Activated CD4-positive, alpha-beta T cell treated with anti-CD3 and anti-CD28 coated beads for 36 hours (primary cell): ENCODE measurements around the gene KDM3A. TPM values are rescaled to one million over a fixed set of nuclear protein-coding genes. Genes with fewer than 3 reads are reported as not detected.
"Not testable (repeated sequence)": the region's sequence is repeated elsewhere in the genome, so short reads cannot be mapped to it uniquely, and the experiment has no call there.

Source experiments
- ATAC-seq: fragments of 200-7000 bp; cut with Tn5 transposase; one replicate; pipeline ENCODE4 v1.10.0; 2021; ENCODE audit warnings: mild to moderate bottlenecking, moderate library complexity
- CTCF ChIA-PET: fragments of 350-600 bp; sonication (Branson Sonifier 250); formaldehyde crosslinking; loops from one replicate; lab custom pipeline; 2021; ENCODE audit warnings: antibody characterized with exemption; lab: Charles Lee
- POLR2A ChIA-PET: fragments of 350-600 bp; sonication (Branson Sonifier 250); formaldehyde crosslinking; loops from one replicate; lab custom pipeline; 2021; ENCODE audit warnings: antibody characterized with exemption, inconsistent platforms; lab: Charles Lee
- DNase-seq: peaks from one replicate; pipeline ENCODE4 v3.0.0-alpha.2; 2020
- H3K27ac Mint-ChIP-seq: one replicate; pipeline ENCODE4 v1.8.0; 2021; ENCODE audit warnings: mixed read lengths
- H3K27me3 Mint-ChIP-seq: one replicate; pipeline ENCODE4 v1.8.0; 2021; ENCODE audit warnings: mixed read lengths
- H3K36me3 Mint-ChIP-seq: one replicate; pipeline ENCODE4 v1.8.0; 2021; ENCODE audit warnings: low read depth, mixed read lengths
- H3K4me1 Mint-ChIP-seq: one replicate; pipeline ENCODE4 v1.8.0; 2021; ENCODE audit warnings: mixed read lengths
- H3K4me3 Mint-ChIP-seq: one replicate; pipeline ENCODE4 v1.8.0; 2021; ENCODE audit warnings: mild to moderate bottlenecking, moderate library complexity, mixed read lengths
- H3K9me3 Mint-ChIP-seq: one replicate; pipeline ENCODE4 v1.8.0; 2021; ENCODE audit warnings: low read depth, mixed read lengths
- intact Hi-C, 2 experiments: fragments of 100-400 bp; cut with DNase I in 1 of 2; cut with micrococcal nuclease in 1 of 2; formaldehyde crosslinking; loops; one replicate each; pipeline versions ENCODE4 v1.14.2 to v1.15.1; 2022 to 2024; cut with DNase I, micrococcal nuclease
- total RNA-seq, 2 experiments: library from RNA; stranded (reverse); gene quantifications; one replicate each; pipeline ENCODE4 v1.2.3, GENCODE V29; 2021

The KDM3A gene
- total RNA-seq, 2 experiments from 2014 or later, result 68.9 to 82.9 TPM

- intact Hi-C loops, ATAC-seq, H3K27ac Mint-ChIP-seq, H3K4me3 Mint-ChIP-seq, POLR2A ChIA-PET, DNase-seq, CTCF ChIA-PET, H3K27me3 Mint-ChIP-seq: not testable (repeated sequence)
- peaks cover 28% of the 10 kb centered on the region for H3K9me3 Mint-ChIP-seq
- peaks cover 90% of the 10 kb centered on the region for H3K36me3 Mint-ChIP-seq
- peaks cover 22% of the 10 kb centered on the region for H3K4me1 Mint-ChIP-seq
These were observed 55.2 kb downstream of the KDM3A start for GRCh38 chr2:86496391-86496790.

- H3K4me3 Mint-ChIP-seq, result no peak overlapping the region
- ChIA-PET POLR2A (interaction anchor here (0.7 kb wide), 1 partner anchor 25 kb away, joined by 3 read pairs; no protein-coding TSS in a partner anchor), CTCF (interaction anchor here (0.7 to 1.3 kb wide), 3 partner anchors 26 to 278 kb away, joined by 3 to 4 read pairs (median 3); no protein-coding TSS in a partner anchor)
- no peak for DNase-seq
- H3K9me3 Mint-ChIP-seq, result peaks cover 32% of the 10 kb centered on the region
- no peaks in the 10 kb centered on the region for H3K27me3 Mint-ChIP-seq
- no peak for ATAC-seq
- peaks cover 97% of the 10 kb centered on the region for H3K36me3 Mint-ChIP-seq
- intact Hi-C loops, result no loop called here
- peaks cover 22% of the 10 kb centered on the region for H3K4me1 Mint-ChIP-seq
- H3K27ac Mint-ChIP-seq, result no peak overlapping the region
These were observed 57.5 kb downstream of the KDM3A start for GRCh38 chr2:86498468-86499260.

GRCh38 chr2:86499326-86499725, 58.2 kb downstream of the KDM3A start:
- H3K36me3 Mint-ChIP-seq, result peaks cover 96% of the 10 kb centered on the region
- H3K27me3 Mint-ChIP-seq, result no peaks in the 10 kb centered on the region
- H3K9me3 Mint-ChIP-seq, result peaks cover 32% of the 10 kb centered on the region

GRCh38 chr2:86500325-86501083, 59.3 kb downstream of the KDM3A start:
- DNase-seq (peak; percentile 16), ATAC-seq (no peak)
- POLR2A ChIA-PET, result no interaction called here
- Mint-ChIP-seq H3K9me3 (peaks cover 30% of the 10 kb centered on the region), H3K27me3 (no peaks in the 10 kb centered on the region), H3K36me3 (peaks cover 95% of the 10 kb centered on the region), H3K4me1 (peaks cover 19% of the 10 kb centered on the region), H3K27ac (no peak overlapping the region), H3K4me3 (no peak overlapping the region)
- CTCF ChIA-PET, result no interaction called here
- intact Hi-C loops, result no loop called here

More at GRCh38 chr2:86499326-86499725, 58.2 kb downstream of the KDM3A start:
- POLR2A ChIA-PET, result no interaction called here
- ATAC-seq, result peak; percentile 36
- H3K4me3 Mint-ChIP-seq, result no peak overlapping the region
- CTCF ChIA-PET, result no interaction called here
- peak overlapping the region; percentile 19 for H3K27ac Mint-ChIP-seq
- peaks cover 22% of the 10 kb centered on the region for H3K4me1 Mint-ChIP-seq
- intact Hi-C loops, result no loop called here
- DNase-seq, result no peak

- POLR2A ChIA-PET, result no interaction called here
- Mint-ChIP-seq H3K36me3 (peaks cover 57% of the 10 kb centered on the region), H3K27me3 (no peaks in the 10 kb centered on the region), H3K9me3 (no peaks in the 10 kb centered on the region), H3K27ac (no peak overlapping the region), H3K4me1 (no peaks in the 10 kb centered on the region), H3K4me3 (no peak overlapping the region)
- ATAC-seq, result no peak
- no peak for DNase-seq
- CTCF ChIA-PET, result no interaction called here
- intact Hi-C loops, result no loop called here
These were observed 66.4 kb downstream of the KDM3A start for GRCh38 chr2:86507600-86507999.

- Mint-ChIP-seq H3K4me1 (no peaks in the 10 kb centered on the region), H3K27me3 (no peaks in the 10 kb centered on the region), H3K9me3 (no peaks in the 10 kb centered on the region), H3K4me3 (no peak overlapping the region), H3K36me3 (peaks cover 30% of the 10 kb centered on the region), H3K27ac (no peak overlapping the region)
- CTCF ChIA-PET, result interaction anchor here (1.4 kb wide), 1 partner anchor 39 kb away, joined by 3 read pairs; no protein-coding TSS in a partner anchor
- intact Hi-C loops, result no loop called here
- DNase-seq, result no peak
- POLR2A ChIA-PET, result no interaction called here
- ATAC-seq, result no peak
These were observed 69.3 kb downstream of the KDM3A start for GRCh38 chr2:86510436-86510933.

- Mint-ChIP-seq H3K27me3 (no peaks in the 10 kb centered on the region), H3K4me3 (no peak overlapping the region), H3K4me1 (no peaks in the 10 kb centered on the region), H3K36me3 (peaks cover 22% of the 10 kb centered on the region), H3K9me3 (no peaks in the 10 kb centered on the region), H3K27ac (no peak overlapping the region)
- intact Hi-C loops, result no loop called here
- ATAC-seq, result no peak
- DNase-seq, result no peak
- POLR2A ChIA-PET, result no interaction called here
- CTCF ChIA-PET, result no interaction called here
These were observed 70.9 kb downstream of the KDM3A start for GRCh38 chr2:86512034-86512433.

- Mint-ChIP-seq H3K27me3 (no peaks in the 10 kb centered on the region), H3K4me3 (no peak overlapping the region), H3K27ac (no peak overlapping the region), H3K4me1 (no peaks in the 10 kb centered on the region), H3K9me3 (no peaks in the 10 kb centered on the region), H3K36me3 (peaks cover 19% of the 10 kb centered on the region)
- intact Hi-C loops, result no loop called here
- ATAC-seq (no peak), DNase-seq (no peak)
- ChIA-PET POLR2A (no interaction called here), CTCF (no interaction called here)
These were observed 71.7 kb downstream of the KDM3A start for GRCh38 chr2:86512892-86513291.

GRCh38 chr2:86513948-86514660, 72.9 kb downstream of the KDM3A start:
- H3K27me3 Mint-ChIP-seq, result no peaks in the 10 kb centered on the region
- peaks cover 12% of the 10 kb centered on the region for H3K36me3 Mint-ChIP-seq
- no peak overlapping the region for H3K4me3 Mint-ChIP-seq
- H3K4me1 Mint-ChIP-seq, result no peaks in the 10 kb centered on the region
- ChIA-PET CTCF (no interaction called here), POLR2A (no interaction called here)
- ATAC-seq, result no peak
- H3K27ac Mint-ChIP-seq, result no peak overlapping the region
- H3K9me3 Mint-ChIP-seq, result no peaks in the 10 kb centered on the region
- intact Hi-C loops, result no loop called here
- no peak for DNase-seq

GRCh38 chr2:86518481-86518880, 77.3 kb downstream of the KDM3A start:
- Mint-ChIP-seq H3K36me3 (no peaks in the 10 kb centered on the region), H3K27me3 (no peaks in the 10 kb centered on the region), H3K27ac (no peak overlapping the region), H3K4me1 (no peaks in the 10 kb centered on the region), H3K4me3 (no peak overlapping the region), H3K9me3 (peaks cover 1% of the 10 kb centered on the region)
- intact Hi-C loops, result loop anchor here in 1 of 2 experiments (5.0 kb wide), 1 partner anchor 244 kb away; no protein-coding TSS in a partner anchor
- DNase-seq (peak; percentile 50), ATAC-seq (peak; percentile 44)
- ChIA-PET POLR2A (interaction anchor here (1.1 kb wide), 1 partner anchor 105 kb away, joined by 3 read pairs; the partner anchor contains the start of gene RNF103), CTCF (interaction anchor here (0.7 to 1.0 kb wide), 4 partner anchors 13 to 870 kb away, joined by 3 read pairs; no protein-coding TSS in a partner anchor)

GRCh38 chr2:86519349-86519748, 78.2 kb downstream of the KDM3A start:
- intact Hi-C loops, result loop anchor here in 1 of 2 experiments (5.0 kb wide), 1 partner anchor 243 kb away; no protein-coding TSS in a partner anchor
- ChIA-PET CTCF (interaction anchor here (0.9 kb wide), 2 partner anchors 15 to 234 kb away, joined by 3 read pairs; no protein-coding TSS in a partner anchor), POLR2A (no interaction called here)
- no peaks in the 10 kb centered on the region for H3K27me3 Mint-ChIP-seq
- peaks cover 1% of the 10 kb centered on the region for H3K9me3 Mint-ChIP-seq
- H3K27ac Mint-ChIP-seq, result no peak overlapping the region
- H3K4me3 Mint-ChIP-seq, result no peak overlapping the region
- no peak for DNase-seq
- H3K36me3 Mint-ChIP-seq, result no peaks in the 10 kb centered on the region
- no peaks in the 10 kb centered on the region for H3K4me1 Mint-ChIP-seq
- no peak for ATAC-seq
